GM21825 (cell line): ENCODE measurements around the gene SLC32A1.

Source experiments
- ATAC-seq: cut with Tn5 transposase; IDR thresholded peaks from one replicate; pipeline ENCODE4 v1.9.1; 2021; ENCODE audit warnings: mild to moderate bottlenecking, moderate library complexity; ENCODE audit not compliant: unreplicated experiment

The SLC32A1 gene

GRCh38 chr20:38725148-38725901, 1.0 kb downstream of the SLC32A1 start:
- ATAC-seq, result no peak

- ATAC-seq, result no peak
Observed at GRCh38 chr20:38725931-38726803, 1.9 kb downstream of the SLC32A1 start.

- ATAC-seq, result no peak
Observed at GRCh38 chr20:38726804-38727606, 2.7 kb downstream of the SLC32A1 start.

- no peak for ATAC-seq
Observed at GRCh38 chr20:38727607-38728190, 3.4 kb downstream of the SLC32A1 start.

GRCh38 chr20:38728191-38728781, 4.0 kb downstream of the SLC32A1 start:
- no peak for ATAC-seq

- no peak for ATAC-seq
Observed at GRCh38 chr20:38728911-38729642, 4.8 kb downstream of the SLC32A1 start.

GRCh38 chr20:38729767-38730166, 5.5 kb downstream of the SLC32A1 start:
- ATAC-seq, result no peak

GRCh38 chr20:38730167-38730988, 6.1 kb downstream of the SLC32A1 start:
- no peak for ATAC-seq

GRCh38 chr20:38730989-38731737, 6.9 kb downstream of the SLC32A1 start:
- ATAC-seq, result no peak

- no peak for ATAC-seq
Observed at GRCh38 chr20:38731738-38732113, 7.4 kb downstream of the SLC32A1 start.

- ATAC-seq, result no peak
Observed at GRCh38 chr20:38732981-38733380, 8.7 kb downstream of the SLC32A1 start.

GRCh38 chr20:38735172-38735571, 10.9 kb downstream of the SLC32A1 start:
- ATAC-seq, result no peak

- no peak for ATAC-seq
Observed at GRCh38 chr20:38737887-38738286, 13.6 kb downstream of the SLC32A1 start.

- no peak for ATAC-seq
Observed at GRCh38 chr20:38745757-38746156, 21.5 kb downstream of the SLC32A1 start.

GRCh38 chr20:38747495-38748096, 23.3 kb downstream of the SLC32A1 start:
- no peak for ATAC-seq

GRCh38 chr20:38748097-38748860, 24.0 kb downstream of the SLC32A1 start, which contains the start of gene ACTR5:
Gene ACTR5 (plus strand): TSS chr20:38748460. CDS start chr20:38748479, 19 bp downstream.
- ATAC-seq, result peak; percentile 85

- peak; percentile 24 for ATAC-seq
Observed at GRCh38 chr20:38748861-38749149, 24.5 kb downstream of the SLC32A1 start.
